Endothelial cell of umbilical vein (primary cell): Measurements from ENCODE around the gene HNRNPH3. TPM values are rescaled to one million over a fixed set of nuclear protein-coding genes. Genes with fewer than 3 reads are reported as not detected.

Source experiments
- BruUV-seq: library from RNA; stranded (reverse); fragments of 400-500 nt; replicated peaks from 2 replicates; lab custom pipeline; 2021; lab: Mats Ljungman, UMichigan
- CTCF ChIA-PET: fragments of 300-600, 350-600 bp; sonication (Branson Sonifier 250); formaldehyde crosslinking; loops from one replicate; lab custom pipeline; 2021; ENCODE audit warnings: antibody characterized with exemption, inconsistent platforms; lab: Charles Lee
- POLR2A ChIA-PET: fragments of 300-600, 350-600 bp; sonication (Branson Sonifier 250); formaldehyde crosslinking; loops from one replicate; lab custom pipeline; 2021; ENCODE audit warnings: antibody characterized with exemption, inconsistent platforms; lab: Charles Lee
- DNase-seq: peaks from one replicate; pipeline ENCODE4 v3.0.0-alpha.2; 2011; ENCODE audit warnings: low read depth, low spot score
- FAIRE-seq: peaks from 2 replicates; lab custom pipeline; 2011; peaks lifted over from hg19 to GRCh38; lab: Jason Lieb, UNC
- H2AFZ ChIP-seq: 2 replicates; pipeline ENCODE4 v1.6.0; 2012; ENCODE audit warnings: low read depth, low read length, control low read depth, inconsistent platforms
- H3K27ac ChIP-seq: 2 replicates; pipeline ENCODE4 v1.5.1; 2011; ENCODE audit warnings: low read depth, mild to moderate bottlenecking, control low read depth, low read length, moderate library complexity; ENCODE audit not compliant: insufficient read depth
- H3K27me3 ChIP-seq, 2 experiments: 2 replicates each; pipeline versions ENCODE4 v1.6.0 to v1.6.1; 2011; ENCODE audit warnings: low read length in 2 of 2, mixed read lengths in 1 of 2; ENCODE audit not compliant: control insufficient read depth in 2 of 2, insufficient read depth in 2 of 2
- H3K36me3 ChIP-seq, 2 experiments: 2 replicates in 1 of 2; 3 replicates in 1 of 2; pipeline ENCODE4 v1.5.1; 2011; ENCODE audit warnings: low read length in 2 of 2, mild to moderate bottlenecking in 1 of 2, moderate library complexity in 1 of 2; ENCODE audit not compliant: control insufficient read depth in 2 of 2, insufficient read depth in 2 of 2; ENCODE audit errors: extremely low read depth in 1 of 2
- H3K4me1 ChIP-seq: 3 replicates; pipeline ENCODE4 v1.5.1; 2011; ENCODE audit warnings: mild to moderate bottlenecking, low read length; ENCODE audit not compliant: control insufficient read depth, insufficient read depth; ENCODE audit errors: extremely low read depth
- H3K4me2 ChIP-seq: 2 replicates; pipeline ENCODE4 v1.6.1; 2011; ENCODE audit warnings: low read length, control low read depth, mixed read lengths; ENCODE audit not compliant: insufficient read depth
- H3K4me3 ChIP-seq, 3 experiments: fragments of 200-600 bp in 1 of 3; sonication (generic), shearing (Covaris generic) in 1 of 3; replicated peaks in 1 of 3; 2 replicates each; pipeline ENCODE4 v1.5.1; 2011 to 2016; ENCODE audit warnings: control low read depth in 3 of 3, low read length in 3 of 3, mild to moderate bottlenecking in 2 of 3, inconsistent platforms in 1 of 3, low read depth in 1 of 3, moderate library complexity in 1 of 3; ENCODE audit not compliant: insufficient read depth in 1 of 3
- H3K79me2 ChIP-seq: 2 replicates; pipeline ENCODE4 v1.6.0; 2012; ENCODE audit warnings: low read length, inconsistent platforms; ENCODE audit not compliant: control insufficient read depth, insufficient read depth
- H3K9ac ChIP-seq: replicated peaks from 2 replicates; pipeline ENCODE3; 2011; ENCODE audit warnings: low read length, control low read depth; ENCODE audit not compliant: insufficient read depth; ENCODE audit errors: extremely low read depth
- H3K9me1 ChIP-seq: replicated peaks from 3 replicates; pipeline ENCODE4 v1.6.0; 2011; ENCODE audit warnings: mild to moderate bottlenecking, low read length; ENCODE audit not compliant: control insufficient read depth, insufficient read depth; ENCODE audit errors: extremely low read depth
- H3K9me3 ChIP-seq: replicated peaks from 2 replicates; pipeline ENCODE4 v1.5.1; 2012; ENCODE audit warnings: low read length, inconsistent platforms; ENCODE audit not compliant: control insufficient read depth, insufficient read depth
- H4K20me1 ChIP-seq: replicated peaks from 2 replicates; pipeline ENCODE3; 2011; ENCODE audit warnings: mild to moderate bottlenecking, low read length; ENCODE audit not compliant: control insufficient read depth, insufficient read depth; ENCODE audit errors: extremely low read depth
- EZH2 ChIP-seq: IDR thresholded peaks from 2 replicates; pipeline ENCODE4 v1.6.1; 2012; ENCODE audit warnings: borderline replicate concordance, low read depth, mild to moderate bottlenecking, moderate library complexity, low read length, inconsistent platforms; ENCODE audit not compliant: severe bottlenecking
- FOS ChIP-seq: IDR thresholded peaks from 2 replicates; pipeline ENCODE4 v1.6.1; 2011; ENCODE audit warnings: mild to moderate bottlenecking, low read length, moderate library complexity, borderline replicate concordance; ENCODE audit not compliant: insufficient read depth
- GATA2 ChIP-seq: IDR thresholded peaks from 2 replicates; pipeline ENCODE4 v1.7.0; 2011; ENCODE audit warnings: low read depth, mild to moderate bottlenecking, moderate library complexity, mixed read lengths, low read length; ENCODE audit not compliant: insufficient read length, insufficient read depth
- JUN ChIP-seq: IDR thresholded peaks from 2 replicates; pipeline ENCODE4 v1.6.1; 2011; ENCODE audit warnings: borderline replicate concordance, low read depth; ENCODE audit not compliant: insufficient read length, insufficient read depth
- MYC ChIP-seq: IDR thresholded peaks from one replicate; pipeline ENCODE4 v1.6.1; 2011; ENCODE audit warnings: mild to moderate bottlenecking, low read depth, low read length
- POLR2A ChIP-seq: IDR thresholded peaks from 2 replicates; pipeline ENCODE4 v1.6.1; 2012; ENCODE audit warnings: low read depth, mild to moderate bottlenecking, control low read depth, low read length
- POLR2AphosphoS5 ChIP-seq: IDR thresholded peaks from 2 replicates; pipeline ENCODE4 v1.6.1; 2012; ENCODE audit warnings: low read depth, mild to moderate bottlenecking, control low read depth, low read length, moderate library complexity; ENCODE audit not compliant: insufficient read depth
- dilution Hi-C: fragments of 300-500 bp; cut with MboI; formaldehyde crosslinking; loops from one replicate; pipeline ENCODE4 v1.15.0; 2019; ENCODE audit warnings: low sequenced_read_pairs; ENCODE audit not compliant: extremely low pct_ligation_motif_present
- intact Hi-C: fragments of 100-400 bp; cut with micrococcal nuclease; formaldehyde crosslinking; loops from one replicate; pipeline ENCODE4 v1.10.0; 2022
- polyA plus RNA-seq, 4 experiments: library from polyadenylated mRNA; depleted of rRNA in 3 of 4; stranded (reverse) in 3 of 4; unstranded in 1 of 4; fragments of >200 nt; gene quantifications; 2 replicates each; pipeline versions ENCODE4 v1.2.1 to v1.2.3, GENCODE V29; 2011 to 2012; ENCODE audit warnings: missing spikeins in 1 of 4
- total RNA-seq: library from RNA; stranded (reverse); gene quantifications from 2 replicates; pipeline ENCODE4 v1.2.3, GENCODE V29; 2021
- TF ChIP-seq, protein P1 (sequence below): IDR thresholded peaks from 2 replicates; pipeline ENCODE4 v1.6.1; 2011; ENCODE audit not compliant: insufficient read depth, insufficient read length
- TF ChIP-seq, protein P2 (sequence below), 2 donors: IDR thresholded peaks; 1 replicate in 1 of 2; 2 replicates in 1 of 2; pipeline ENCODE4 v1.5.1; 2011; ENCODE audit warnings: low read length in 2 of 2, mild to moderate bottlenecking in 2 of 2, moderate library complexity in 2 of 2, control low read depth in 1 of 2, inconsistent platforms in 1 of 2, low read depth in 1 of 2; ENCODE audit not compliant: insufficient read depth in 1 of 2; ENCODE audit errors: extremely low read depth in 1 of 2

Gene HNRNPH3
- total and polyA plus RNA-seq, 2 donors (not counting 3 experiments of a cell fraction or from before 2014, with no cell fraction given), result 34.0 to 151 TPM

DNA sequence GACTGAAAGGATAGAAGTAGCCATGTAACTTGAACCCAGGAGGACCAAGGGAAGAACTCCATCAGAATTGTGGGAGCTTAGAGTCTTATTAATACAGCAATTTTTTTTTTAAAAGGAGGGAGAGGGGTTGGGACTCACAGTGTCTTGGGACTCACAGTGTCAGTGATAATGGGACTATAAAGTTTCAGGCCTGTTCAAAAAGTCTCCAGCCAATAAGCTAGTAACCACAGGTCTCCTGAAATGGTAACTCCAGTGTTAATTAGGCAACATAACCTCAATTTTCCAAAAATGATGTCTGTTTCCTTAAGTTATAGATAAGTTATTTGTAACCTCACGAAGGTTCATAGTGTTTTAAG, 2.4 kb upstream of the HNRNPH3 start:
- DNase-seq, result no peak
- no peaks in the 10 kb centered on the region for H3K4me1 ChIP-seq
- no peaks in the 10 kb centered on the region for H3K36me3 ChIP-seq
- intact Hi-C loops, result no loop called here
- ChIA-PET POLR2A (no interaction called here), CTCF (interaction anchor here (1.2 kb wide), 2 partner anchors 19 to 117 kb away, joined by 3 to 5 read pairs; no protein-coding TSS in a partner anchor)
- H3K27me3 ChIP-seq, result no peaks in the 10 kb centered on the region
- H3K9ac ChIP-seq, result no peak overlapping the region
- TF ChIP-seq, protein P1, sequence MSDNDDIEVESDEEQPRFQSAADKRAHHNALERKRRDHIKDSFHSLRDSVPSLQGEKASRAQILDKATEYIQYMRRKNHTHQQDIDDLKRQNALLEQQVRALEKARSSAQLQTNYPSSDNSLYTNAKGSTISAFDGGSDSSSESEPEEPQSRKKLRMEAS, result no peak
- TF ChIP-seq POLR2A (no peak), FOS (no peak), GATA2 (no peak), JUN (no peak), POLR2AphosphoS5 (no peak), MYC (no peak), EZH2 (no peak)
- TF ChIP-seq, protein P2, sequence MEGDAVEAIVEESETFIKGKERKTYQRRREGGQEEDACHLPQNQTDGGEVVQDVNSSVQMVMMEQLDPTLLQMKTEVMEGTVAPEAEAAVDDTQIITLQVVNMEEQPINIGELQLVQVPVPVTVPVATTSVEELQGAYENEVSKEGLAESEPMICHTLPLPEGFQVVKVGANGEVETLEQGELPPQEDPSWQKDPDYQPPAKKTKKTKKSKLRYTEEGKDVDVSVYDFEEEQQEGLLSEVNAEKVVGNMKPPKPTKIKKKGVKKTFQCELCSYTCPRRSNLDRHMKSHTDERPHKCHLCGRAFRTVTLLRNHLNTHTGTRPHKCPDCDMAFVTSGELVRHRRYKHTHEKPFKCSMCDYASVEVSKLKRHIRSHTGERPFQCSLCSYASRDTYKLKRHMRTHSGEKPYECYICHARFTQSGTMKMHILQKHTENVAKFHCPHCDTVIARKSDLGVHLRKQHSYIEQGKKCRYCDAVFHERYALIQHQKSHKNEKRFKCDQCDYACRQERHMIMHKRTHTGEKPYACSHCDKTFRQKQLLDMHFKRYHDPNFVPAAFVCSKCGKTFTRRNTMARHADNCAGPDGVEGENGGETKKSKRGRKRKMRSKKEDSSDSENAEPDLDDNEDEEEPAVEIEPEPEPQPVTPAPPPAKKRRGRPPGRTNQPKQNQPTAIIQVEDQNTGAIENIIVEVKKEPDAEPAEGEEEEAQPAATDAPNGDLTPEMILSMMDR (IDR thresholded peaks at IDR 0.05; ENCODE audit: extremely low read depth in 1 of 2, insufficient read depth in 1 of 2, low read depth in 1 of 2, low read length in 2 of 2), result no peak
- no peaks in the 10 kb centered on the region for H3K9me3 ChIP-seq
- no peaks in the 10 kb centered on the region for H3K9me1 ChIP-seq
- no peak overlapping the region for H3K4me3 ChIP-seq
- dilution Hi-C loops, result no loop called here
- H2AFZ ChIP-seq, result no peak overlapping the region
- peaks cover 26% of the 10 kb centered on the region for H3K79me2 ChIP-seq
- H4K20me1 ChIP-seq, result peaks cover 2% of the 10 kb centered on the region
- H3K27ac ChIP-seq, result no peak overlapping the region
- BruUV-seq, result no TSS peak
- H3K4me2 ChIP-seq, result no peak overlapping the region
- no peak for FAIRE-seq
